ENCODE data around the gene PAFAH2. TPM values are rescaled to one million over a fixed set of nuclear protein-coding genes. Genes with fewer than 3 reads are reported as not detected.

Gene PAFAH2
- total and polyA plus RNA-seq, 2 of the 13 experiments (the other 11 are each of a cell fraction or from before 2014, with no cell fraction given), result 6.9 to 9.4 TPM

- Histone ChIP-seq H3K4me1 (ENCODE audit: insufficient read depth, low read length) (no peaks in the 10 kb centered on the region), H3K4me3 (replicated peaks in 1 of 3; ENCODE audit: insufficient read depth in 1 of 3, low read depth in 2 of 3, low read length in 3 of 3) (no peak overlapping the region), H2AFZ (ENCODE audit: low read length) (no peak overlapping the region), H3K9me3 (ENCODE audit: low read length) (no peaks in the 10 kb centered on the region), H3K27ac (ENCODE audit: extremely low read length, insufficient read depth, low read length) (no peak overlapping the region), H3K36me3 (replicated peaks in 1 of 2; ENCODE audit: control insufficient read depth in 1 of 2, insufficient read depth in 2 of 2, low read length in 2 of 2) (peaks cover 25 to 48% of the 10 kb centered on the region in 2 experiments), H3K9ac (ENCODE audit: insufficient read depth, low read depth, low read length) (no peak overlapping the region), H4K20me1 (ENCODE audit: insufficient read depth, low read length) (no peaks in the 10 kb centered on the region), H3K27me3 (ENCODE audit: control insufficient read depth in 1 of 2, insufficient read depth in 2 of 2, low read length in 2 of 2) (no peaks in the 10 kb centered on the region), H3K4me2 (ENCODE audit: low read depth, low read length) (no peak overlapping the region), H3K79me2 (ENCODE audit: insufficient read depth, low read length) (no peaks in the 10 kb centered on the region)
- FAIRE-seq, result no peak
- ChIA-PET POLR2A (no interaction called here), CTCF (ENCODE audit: low intra/inter-chr PET ratio, low total read pairs) (no interaction called here)
- no TSS peak for BruUV-seq (replicated peaks)
- WGBS (ENCODE audit: low lambda C conversion rate), result 97% methylated on average over 3 of the region's 3 CpGs
- DNase-seq (ENCODE audit: low spot score), result no peak
- no peak for TF ChIP-seq NFRKB (IDR thresholded peaks at IDR 0.05)
- TF ChIP-seq ZNF251 (CRISPR knock-in tag; IDR thresholded peaks at IDR 0.05), result no peak
- TF ChIP-seq RFXAP (CRISPR knock-in tag; IDR thresholded peaks at IDR 0.05; ENCODE audit: borderline replicate concordance), result no peak
- TF ChIP-seq ZNF264 (CRISPR knock-in tag; IDR thresholded peaks at IDR 0.05), result no peak
- no peak for TF ChIP-seq CSRNP1 (CRISPR knock-in tag; IDR thresholded peaks at IDR 0.05)
- no peak for TF ChIP-seq ZNF784 (CRISPR knock-in tag; IDR thresholded peaks at IDR 0.05; ENCODE audit: borderline replicate concordance)
- intact Hi-C loops (cut with micrococcal nuclease; ENCODE audit: unreplicated experiment) (no loop called here), in situ Hi-C loops (cut with HindIII; ENCODE audit: extremely low pct_ligation_motif_present, low pct_unique_long_range_greater_than_20kb) (no loop called here)
- no peak for ATAC-seq
Measured at GRCh38 chr1:25985670-25986069, 12.2 kb downstream of the PAFAH2 start.

- WGBS (ENCODE audit: low lambda C conversion rate), result 100% methylated on average over 1 of the region's 1 CpG
- Histone ChIP-seq H3K36me3 (replicated peaks in 1 of 2; ENCODE audit: control insufficient read depth in 1 of 2, insufficient read depth in 2 of 2, low read length in 2 of 2) (peaks cover 23 to 44% of the 10 kb centered on the region in 2 experiments), H3K27ac (ENCODE audit: extremely low read length, insufficient read depth, low read length) (no peak overlapping the region), H3K9ac (ENCODE audit: insufficient read depth, low read depth, low read length) (no peak overlapping the region), H3K9me3 (ENCODE audit: low read length) (no peaks in the 10 kb centered on the region), H3K4me3 (replicated peaks in 1 of 3; ENCODE audit: insufficient read depth in 1 of 3, low read depth in 2 of 3, low read length in 3 of 3) (no peak overlapping the region), H3K4me1 (ENCODE audit: insufficient read depth, low read length) (no peaks in the 10 kb centered on the region), H2AFZ (ENCODE audit: low read length) (no peak overlapping the region), H4K20me1 (ENCODE audit: insufficient read depth, low read length) (no peaks in the 10 kb centered on the region), H3K4me2 (ENCODE audit: low read depth, low read length) (no peak overlapping the region), H3K27me3 (ENCODE audit: control insufficient read depth in 1 of 2, insufficient read depth in 2 of 2, low read length in 2 of 2) (no peaks in the 10 kb centered on the region), H3K79me2 (ENCODE audit: insufficient read depth, low read length) (no peaks in the 10 kb centered on the region)
- in situ Hi-C loops (cut with HindIII; ENCODE audit: extremely low pct_ligation_motif_present, low pct_unique_long_range_greater_than_20kb) (no loop called here), intact Hi-C loops (cut with micrococcal nuclease; ENCODE audit: unreplicated experiment) (no loop called here)
- ChIA-PET CTCF (ENCODE audit: low intra/inter-chr PET ratio, low total read pairs) (no interaction called here), POLR2A (no interaction called here)
- no peak for TF ChIP-seq ATM (IDR thresholded peaks at IDR 0.05; ENCODE audit: borderline replicate concordance)
- no peak for TF ChIP-seq ZNF580 (CRISPR knock-in tag; IDR thresholded peaks at IDR 0.05; ENCODE audit: borderline replicate concordance, low read depth)
- no peak for TF ChIP-seq ZFP1 (CRISPR knock-in tag; IDR thresholded peaks at IDR 0.05)
- FAIRE-seq, result no peak
- no peak for ATAC-seq
- BruUV-seq (replicated peaks), result no TSS peak
- no peak for DNase-seq (ENCODE audit: low spot score)
Measured at GRCh38 chr1:25985171-25985570, 12.7 kb downstream of the PAFAH2 start.
